Karpas-422 (cell line): ENCODE data around the gene PRKCZ. TPM values are rescaled to one million over a fixed set of nuclear protein-coding genes. Genes with fewer than 3 reads are reported as not detected.

ENCODE experiments used
- DNase-seq: peaks from one replicate; pipeline ENCODE4 v3.0.0-alpha.2; 2015
- H2AFZ ChIP-seq: fragments of 200-600 bp; sonication (generic); 2 replicates; pipeline ENCODE4 v1.6.1; 2014; ENCODE audit warnings: antibody characterized with exemption, low read length, mixed read lengths
- H3K27ac ChIP-seq: fragments of 200-600 bp; sonication (generic); 2 replicates; pipeline ENCODE4 v1.5.1; 2014; ENCODE audit warnings: mild to moderate bottlenecking, low read length, moderate library complexity
- H3K27me3 ChIP-seq: fragments of 200-600 bp; sonication (generic); 2 replicates; pipeline ENCODE4 v1.6.1; 2014; ENCODE audit warnings: low read length, mixed read lengths
- H3K36me3 ChIP-seq: fragments of 200-600 bp; sonication (generic); 2 replicates; pipeline ENCODE4 v1.6.1; 2014; ENCODE audit warnings: low read length, mixed read lengths; ENCODE audit not compliant: insufficient read depth
- H3K4me1 ChIP-seq: fragments of 200-600 bp; sonication (generic); 2 replicates; pipeline ENCODE4 v1.6.1; 2014; ENCODE audit warnings: mild to moderate bottlenecking, low read length, mixed read lengths
- H3K4me2 ChIP-seq: fragments of 200-600 bp; sonication (generic); 2 replicates; pipeline ENCODE4 v1.6.1; 2014; ENCODE audit warnings: low read length, low read depth, mild to moderate bottlenecking; ENCODE audit not compliant: poor library complexity, severe bottlenecking
- H3K4me3 ChIP-seq: fragments of 200-600 bp; sonication (generic); 2 replicates; pipeline ENCODE4 v1.5.1; 2014; ENCODE audit warnings: mild to moderate bottlenecking, antibody characterized with exemption, low read length, mixed read lengths
- H3K79me2 ChIP-seq: fragments of 200-600 bp; sonication (generic); 2 replicates; pipeline ENCODE4 v1.6.1; 2014; ENCODE audit warnings: mild to moderate bottlenecking, low read length, mixed read lengths
- H3K9ac ChIP-seq: fragments of 200-600 bp; sonication (generic); 2 replicates; pipeline ENCODE4 v1.6.0; 2014; ENCODE audit warnings: low read length
- H3K9me2 ChIP-seq: fragments of 200-600 bp; sonication (generic), shearing (Covaris generic); replicated peaks from 2 replicates; pipeline ENCODE4 v1.6.0; 2014; ENCODE audit warnings: mild to moderate bottlenecking, low read length, moderate library complexity; ENCODE audit not compliant: insufficient read depth
- H3K9me3 ChIP-seq: fragments of 300-700, 200-600 bp; sonication (generic); 2 replicates; pipeline ENCODE4 v1.6.1; 2014; ENCODE audit warnings: low read length, mixed read lengths
- H4K20me1 ChIP-seq: fragments of 200-600 bp; sonication (generic); 2 replicates; pipeline ENCODE4 v1.6.1; 2014; ENCODE audit warnings: mild to moderate bottlenecking, antibody characterized with exemption, low read length, low read depth; ENCODE audit not compliant: insufficient read depth
- total RNA-seq: library from RNA; depleted of rRNA; stranded (reverse); fragments of >200 nt; shearing (Covaris generic); gene quantifications from 2 replicates; pipeline ENCODE4 v1.2.3, GENCODE V29; 2014; ENCODE audit warnings: low replicate concordance

The PRKCZ gene
- total RNA-seq, 1 experiment from 2014 or later, result not detected

DNA sequence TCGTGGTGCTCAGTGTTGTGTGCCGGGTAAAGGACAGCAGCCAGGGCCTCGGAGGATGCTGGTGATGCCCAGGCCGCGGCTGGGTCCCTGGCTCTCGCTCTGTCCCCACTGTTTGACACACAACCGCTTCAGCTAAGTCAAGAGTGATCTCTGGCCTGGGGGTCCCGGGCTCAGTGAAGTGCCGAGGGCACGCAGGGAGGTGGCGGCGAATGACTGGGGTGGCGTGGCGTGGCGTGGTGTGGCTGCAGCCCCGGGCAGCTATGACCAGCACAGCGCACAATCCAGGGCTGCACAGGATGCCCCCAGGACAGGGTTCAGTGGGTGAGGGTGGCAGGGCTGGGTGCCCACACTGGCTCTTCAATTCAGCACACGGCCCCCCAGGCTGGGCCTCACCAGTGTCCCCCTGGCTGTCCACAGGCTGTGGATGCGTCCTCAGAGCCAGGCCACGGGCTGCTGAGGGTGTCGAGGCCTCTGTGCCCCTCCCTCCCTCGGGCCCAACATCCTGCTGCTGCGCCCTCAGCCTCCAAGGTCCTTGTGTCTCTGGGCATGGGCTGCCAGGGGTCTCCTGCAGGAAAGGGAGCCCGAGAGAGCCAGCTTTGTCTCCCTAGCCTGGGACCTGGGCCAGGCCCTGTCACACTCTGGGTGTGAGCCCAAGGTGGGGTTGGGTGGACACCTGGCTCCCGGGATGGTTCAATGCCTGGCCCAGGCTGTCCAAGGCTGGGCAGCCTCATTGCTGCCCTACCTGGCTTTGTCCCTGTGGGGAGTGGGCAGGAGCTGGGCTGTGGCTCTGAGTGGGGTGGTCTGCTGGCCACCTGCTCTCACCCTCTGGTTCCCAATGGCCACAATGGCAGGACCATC is 165.9 kb downstream of the PRKCZ start:
- H3K4me2 ChIP-seq, result no peak overlapping the region
- no peaks in the 10 kb centered on the region for H3K27me3 ChIP-seq
- H3K4me3 ChIP-seq, result no peak overlapping the region
- H3K9me2 ChIP-seq, result no peaks in the 10 kb centered on the region
- DNase-seq, result no peak
- H3K4me1 ChIP-seq, result no peaks in the 10 kb centered on the region
- H3K9me3 ChIP-seq, result no peaks in the 10 kb centered on the region
- H2AFZ ChIP-seq, result no peak overlapping the region
- H3K36me3 ChIP-seq, result no peaks in the 10 kb centered on the region
- no peak overlapping the region for H3K9ac ChIP-seq
- H4K20me1 ChIP-seq, result no peaks in the 10 kb centered on the region
- H3K27ac ChIP-seq, result no peak overlapping the region
- no peaks in the 10 kb centered on the region for H3K79me2 ChIP-seq

DNA sequence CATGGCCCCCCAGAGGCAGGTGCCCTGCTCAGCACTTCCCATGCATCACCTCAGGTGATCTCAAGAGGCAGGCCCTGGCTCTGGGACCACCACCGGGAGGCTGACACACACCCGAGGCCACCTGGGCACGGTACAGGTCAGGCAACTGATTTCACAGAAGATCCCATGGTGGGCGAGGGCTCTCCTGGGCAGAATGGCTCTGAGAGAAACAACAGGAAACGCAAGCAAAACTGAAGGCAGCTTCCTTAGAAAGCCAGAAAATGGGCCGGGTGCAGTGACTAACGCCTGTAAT is 166.5 kb downstream of the PRKCZ start:
- Histone ChIP-seq H3K27ac (no peak overlapping the region), H3K4me3 (no peak overlapping the region), H3K9ac (no peak overlapping the region), H3K4me2 (no peak overlapping the region), H3K79me2 (no peaks in the 10 kb centered on the region), H3K27me3 (no peaks in the 10 kb centered on the region), H4K20me1 (no peaks in the 10 kb centered on the region), H3K9me3 (no peaks in the 10 kb centered on the region), H3K36me3 (no peaks in the 10 kb centered on the region), H2AFZ (no peak overlapping the region), H3K4me1 (no peaks in the 10 kb centered on the region), H3K9me2 (no peaks in the 10 kb centered on the region)
- DNase-seq, result no peak

- Histone ChIP-seq H2AFZ (no peak overlapping the region), H3K27ac (no peak overlapping the region), H3K4me2 (no peak overlapping the region), H3K9ac (no peak overlapping the region), H3K9me2 (no peaks in the 10 kb centered on the region), H3K79me2 (no peaks in the 10 kb centered on the region), H3K27me3 (no peaks in the 10 kb centered on the region), H3K9me3 (no peaks in the 10 kb centered on the region), H3K4me3 (no peak overlapping the region), H4K20me1 (no peaks in the 10 kb centered on the region), H3K4me1 (no peaks in the 10 kb centered on the region), H3K36me3 (no peaks in the 10 kb centered on the region)
- no peak for DNase-seq
Measured at GRCh38 chr1:2221271-2221670, 171.1 kb downstream of the PRKCZ start.

GRCh38 chr1:2224170-2224584 is 174.0 kb downstream of the PRKCZ start:
- no peak for DNase-seq
- Histone ChIP-seq H3K9me2 (no peaks in the 10 kb centered on the region), H3K27me3 (no peaks in the 10 kb centered on the region), H2AFZ (no peak overlapping the region), H3K4me2 (no peak overlapping the region), H3K36me3 (no peaks in the 10 kb centered on the region), H3K79me2 (no peaks in the 10 kb centered on the region), H3K4me3 (no peak overlapping the region), H4K20me1 (0 out of 2 replicates have a peak, but pooled peaks cover 2% of the 10 kb centered on the region), H3K9ac (no peak overlapping the region), H3K4me1 (peaks cover 2% of the 10 kb centered on the region; the same call in 1 of the 2 replicates), H3K9me3 (no peaks in the 10 kb centered on the region), H3K27ac (no peak overlapping the region)

DNA sequence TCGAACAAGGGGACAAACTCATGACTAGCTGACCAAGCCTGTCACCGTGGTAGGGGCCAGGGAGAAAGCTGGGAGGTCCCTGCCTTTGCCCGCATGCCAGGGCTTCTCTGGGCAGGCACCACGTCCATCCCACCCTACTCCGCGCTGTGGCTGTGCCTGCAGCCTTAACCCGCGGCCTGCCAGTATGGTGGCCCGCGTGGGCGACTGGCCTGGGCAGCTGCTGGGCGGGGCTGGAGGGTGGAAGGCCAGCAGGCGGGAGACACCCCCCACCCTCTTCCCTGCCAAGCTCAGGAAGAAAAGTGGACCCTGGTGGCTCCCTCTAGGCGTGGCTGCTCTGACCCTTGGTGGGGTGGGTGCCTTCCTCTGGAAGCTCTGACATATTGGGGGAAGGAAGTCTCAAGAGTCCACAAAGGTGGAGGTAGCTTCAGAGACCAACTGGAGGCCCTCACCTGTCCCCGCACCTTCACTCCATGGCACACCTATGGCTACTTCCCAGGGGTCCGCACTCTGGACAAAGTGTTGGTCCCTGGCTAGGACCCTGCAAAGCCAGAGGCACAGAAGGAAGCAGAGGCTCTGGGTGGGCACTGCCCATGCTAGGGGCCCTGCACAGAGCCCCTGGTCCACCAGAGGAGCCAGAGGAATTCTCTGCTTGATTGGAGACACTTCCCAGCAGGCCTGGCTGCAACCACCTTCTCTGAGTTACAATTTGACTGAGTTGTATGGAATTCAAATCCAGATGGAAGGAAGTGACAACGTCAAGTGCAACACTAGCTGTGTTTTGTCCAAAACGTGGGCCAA is 174.6 kb downstream of the PRKCZ start:
- H3K9me3 ChIP-seq, result no peaks in the 10 kb centered on the region
- no peak overlapping the region for H3K27ac ChIP-seq
- H3K9me2 ChIP-seq, result no peaks in the 10 kb centered on the region
- no peak for DNase-seq
- H3K4me3 ChIP-seq, result no peak overlapping the region
- peaks cover 2% of the 10 kb centered on the region; the same call in 1 of the 2 replicates for H3K4me1 ChIP-seq
- H3K9ac ChIP-seq, result no peak overlapping the region
- no peaks in the 10 kb centered on the region for H3K36me3 ChIP-seq
- no peaks in the 10 kb centered on the region for H3K79me2 ChIP-seq
- H3K27me3 ChIP-seq, result no peaks in the 10 kb centered on the region
- H3K4me2 ChIP-seq, result no peak overlapping the region
- H4K20me1 ChIP-seq, result 0 out of 2 replicates have a peak, but pooled peaks cover 7% of the 10 kb centered on the region
- H2AFZ ChIP-seq, result no peak overlapping the region

DNA sequence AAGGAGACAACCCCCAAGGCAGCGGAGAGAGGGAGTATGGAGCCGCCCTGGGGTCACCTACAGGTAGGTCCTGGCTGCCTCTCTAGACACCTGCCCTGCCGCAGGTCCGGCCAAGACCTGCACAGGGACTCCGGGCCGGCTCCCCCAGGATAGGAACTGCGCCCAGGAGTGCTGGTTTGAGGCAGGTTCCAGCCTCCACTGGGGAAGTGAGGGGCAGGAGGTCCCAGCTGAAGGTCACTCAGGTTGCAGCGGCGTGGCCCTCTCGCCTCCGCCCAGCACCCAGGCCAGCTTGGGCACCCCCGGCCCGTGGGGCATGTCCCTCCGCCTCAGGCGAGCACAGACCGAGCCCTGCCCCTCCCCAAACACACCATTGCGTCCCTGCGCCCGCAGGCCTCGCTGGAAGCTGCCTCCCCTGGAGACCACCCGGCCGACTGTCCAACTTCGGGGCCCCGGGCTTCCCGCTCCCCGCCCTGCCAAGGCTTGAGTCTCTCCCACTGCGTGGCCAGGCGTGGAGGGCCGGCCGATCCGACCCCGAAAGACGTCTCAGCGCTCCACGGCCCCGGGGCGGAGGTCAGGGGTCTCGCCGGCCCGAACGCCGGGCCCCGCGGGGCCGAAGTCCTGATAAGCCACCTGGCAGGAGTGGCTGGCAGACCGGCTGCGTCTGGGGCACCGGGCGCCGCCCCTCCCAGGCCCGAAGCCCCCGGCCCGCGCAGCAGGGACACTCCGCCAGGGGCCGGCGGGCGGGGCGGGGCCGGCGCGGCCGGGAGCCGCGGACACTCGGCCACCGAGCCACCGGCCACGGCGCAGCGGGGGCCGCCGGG is 176.5 kb downstream of the PRKCZ start:
- H3K27me3 ChIP-seq, result no peaks in the 10 kb centered on the region
- H3K4me2 ChIP-seq, result no peak overlapping the region
- no peaks in the 10 kb centered on the region for H3K9me3 ChIP-seq
- H3K27ac ChIP-seq, result no peak overlapping the region
- H2AFZ ChIP-seq, result no peak overlapping the region
- no peaks in the 10 kb centered on the region for H3K9me2 ChIP-seq
- H3K36me3 ChIP-seq, result no peaks in the 10 kb centered on the region
- H3K9ac ChIP-seq, result peak overlapping the region; percentile 74
- peaks cover 2% of the 10 kb centered on the region; the same call in 1 of the 2 replicates for H3K4me1 ChIP-seq
- DNase-seq, result no peak
- H3K4me3 ChIP-seq, result no peak overlapping the region
- peaks cover 17% of the 10 kb centered on the region; the same call in 1 of the 2 replicates for H4K20me1 ChIP-seq
- H3K79me2 ChIP-seq, result no peaks in the 10 kb centered on the region

GRCh38 chr1:2227346-2228156 is 177.3 kb downstream of the PRKCZ start:
- Histone ChIP-seq H3K4me3 (no peak overlapping the region; the same call in 1 of the 2 replicates), H3K27ac (no peak overlapping the region)
- peak; percentile 99 for DNase-seq

More at GRCh38 chr1:2227346-2228156, 177.3 kb downstream of the PRKCZ start:
- peak overlapping the region; percentile 74 for H3K9ac ChIP-seq
- no peaks in the 10 kb centered on the region for H3K9me3 ChIP-seq
- H3K4me1 ChIP-seq, result peaks cover 2% of the 10 kb centered on the region; the same call in 1 of the 2 replicates
- no peaks in the 10 kb centered on the region for H3K79me2 ChIP-seq
- no peaks in the 10 kb centered on the region for H3K9me2 ChIP-seq
- H3K27me3 ChIP-seq, result no peaks in the 10 kb centered on the region
- H3K36me3 ChIP-seq, result no peaks in the 10 kb centered on the region
- H3K4me2 ChIP-seq, result peak overlapping the region; percentile 55
- peaks cover 25% of the 10 kb centered on the region; the same call in 1 of the 2 replicates for H4K20me1 ChIP-seq
- no peak overlapping the region for H2AFZ ChIP-seq
